HG03342 (cell line): ENCODE data around the gene CAPN9.

ENCODE experiments used
- ATAC-seq: cut with Tn5 transposase; IDR thresholded peaks from one replicate; pipeline ENCODE4 v1.9.1; 2021; ENCODE audit warnings: mild to moderate bottlenecking, moderate library complexity; ENCODE audit not compliant: unreplicated experiment

Gene CAPN9

GRCh38 chr1:230745071-230745470 is 2.1 kb upstream of the CAPN9 start:
- no peak for ATAC-seq

- ATAC-seq: no peak
Observed at GRCh38 chr1:230746617-230747016, 571 bp upstream of the CAPN9 start.

GRCh38 chr1:230747890-230748800 is 957 bp downstream of the CAPN9 start:
- no peak for ATAC-seq

- no peak for ATAC-seq
Observed at GRCh38 chr1:230749150-230749549, 2.0 kb downstream of the CAPN9 start.

- no peak for ATAC-seq
Observed at GRCh38 chr1:230749635-230750034, 2.4 kb downstream of the CAPN9 start.

- no peak for ATAC-seq
Observed at GRCh38 chr1:230750576-230750975, 3.4 kb downstream of the CAPN9 start.

- no peak for ATAC-seq
Observed at GRCh38 chr1:230750986-230751625, 3.9 kb downstream of the CAPN9 start.

GRCh38 chr1:230752407-230752806 is 5.2 kb downstream of the CAPN9 start:
- no peak for ATAC-seq

GRCh38 chr1:230753191-230753585 is 6.0 kb downstream of the CAPN9 start:
- ATAC-seq: no peak

GRCh38 chr1:230753586-230754251 is 6.5 kb downstream of the CAPN9 start:
- no peak for ATAC-seq

GRCh38 chr1:230754796-230755195 is 7.6 kb downstream of the CAPN9 start:
- ATAC-seq: no peak

- ATAC-seq: no peak
Observed at GRCh38 chr1:230757856-230758708, 10.9 kb downstream of the CAPN9 start.

- ATAC-seq: no peak
Observed at GRCh38 chr1:230758709-230759368, 11.7 kb downstream of the CAPN9 start.

- no peak for ATAC-seq
Observed at GRCh38 chr1:230759369-230760065, 12.3 kb downstream of the CAPN9 start.

GRCh38 chr1:230760360-230760827 is 13.2 kb downstream of the CAPN9 start:
- no peak for ATAC-seq

GRCh38 chr1:230761443-230762167 is 14.4 kb downstream of the CAPN9 start:
- ATAC-seq: no peak

- ATAC-seq: no peak
Observed at GRCh38 chr1:230763927-230764591, 16.9 kb downstream of the CAPN9 start.

GRCh38 chr1:230766318-230766717 is 19.1 kb downstream of the CAPN9 start:
- no peak for ATAC-seq
